Anterior cingulate cortex (tissue), 58 donors: Measurements from ENCODE around the gene KRT8.

Experiments used
- DNase-seq, 58 donors: peaks; one replicate each; lab custom pipeline; 2025; lab: John Stamatoyannopoulos, UW

The KRT8 gene

GRCh38 chr12:52926596-52927234 is 21.8 kb upstream of the KRT8 start:
- no peak for DNase-seq

- DNase-seq, result no peak
Observed at GRCh38 chr12:52925717-52926595, 21.1 kb upstream of the KRT8 start.

GRCh38 chr12:52924764-52925716 is 20.2 kb upstream of the KRT8 start:
- DNase-seq, result no peak

- no peak for DNase-seq
Observed at GRCh38 chr12:52921488-52922165, 16.8 kb upstream of the KRT8 start.

GRCh38 chr12:52920937-52921336 is 16.1 kb upstream of the KRT8 start:
- DNase-seq, result no peak

GRCh38 chr12:52918784-52919183 is 13.9 kb upstream of the KRT8 start:
- no peak for DNase-seq

GRCh38 chr12:52918351-52918750 is 13.5 kb upstream of the KRT8 start:
- no peak for DNase-seq

GRCh38 chr12:52917800-52918199 is 12.9 kb upstream of the KRT8 start:
- DNase-seq, result no peak

- no peak for DNase-seq
Observed at GRCh38 chr12:52916216-52916615, 11.3 kb upstream of the KRT8 start.

GRCh38 chr12:52915637-52916036 is 10.8 kb upstream of the KRT8 start:
- DNase-seq, result no peak

- no peak for DNase-seq
Observed at GRCh38 chr12:52914576-52915121, 9.8 kb upstream of the KRT8 start.

- no peak for DNase-seq
Observed at GRCh38 chr12:52913431-52913821, 8.6 kb upstream of the KRT8 start.

- DNase-seq, result no peak
Observed at GRCh38 chr12:52912711-52913430, 8.0 kb upstream of the KRT8 start.

- DNase-seq, result no peak
Observed at GRCh38 chr12:52910248-52910883, 5.5 kb upstream of the KRT8 start.

- no peak for DNase-seq
Observed at GRCh38 chr12:52909796-52910195, 4.9 kb upstream of the KRT8 start.

- DNase-seq, result no peak
Observed at GRCh38 chr12:52909331-52909730, 4.5 kb upstream of the KRT8 start.

GRCh38 chr12:52907092-52907810 is 2.4 kb upstream of the KRT8 start:
- DNase-seq, result no peak

- no peak for DNase-seq
Observed at GRCh38 chr12:52906191-52906601, 1.3 kb upstream of the KRT8 start.
